Measurements from ENCODE around the gene SOCS1.

DNA sequence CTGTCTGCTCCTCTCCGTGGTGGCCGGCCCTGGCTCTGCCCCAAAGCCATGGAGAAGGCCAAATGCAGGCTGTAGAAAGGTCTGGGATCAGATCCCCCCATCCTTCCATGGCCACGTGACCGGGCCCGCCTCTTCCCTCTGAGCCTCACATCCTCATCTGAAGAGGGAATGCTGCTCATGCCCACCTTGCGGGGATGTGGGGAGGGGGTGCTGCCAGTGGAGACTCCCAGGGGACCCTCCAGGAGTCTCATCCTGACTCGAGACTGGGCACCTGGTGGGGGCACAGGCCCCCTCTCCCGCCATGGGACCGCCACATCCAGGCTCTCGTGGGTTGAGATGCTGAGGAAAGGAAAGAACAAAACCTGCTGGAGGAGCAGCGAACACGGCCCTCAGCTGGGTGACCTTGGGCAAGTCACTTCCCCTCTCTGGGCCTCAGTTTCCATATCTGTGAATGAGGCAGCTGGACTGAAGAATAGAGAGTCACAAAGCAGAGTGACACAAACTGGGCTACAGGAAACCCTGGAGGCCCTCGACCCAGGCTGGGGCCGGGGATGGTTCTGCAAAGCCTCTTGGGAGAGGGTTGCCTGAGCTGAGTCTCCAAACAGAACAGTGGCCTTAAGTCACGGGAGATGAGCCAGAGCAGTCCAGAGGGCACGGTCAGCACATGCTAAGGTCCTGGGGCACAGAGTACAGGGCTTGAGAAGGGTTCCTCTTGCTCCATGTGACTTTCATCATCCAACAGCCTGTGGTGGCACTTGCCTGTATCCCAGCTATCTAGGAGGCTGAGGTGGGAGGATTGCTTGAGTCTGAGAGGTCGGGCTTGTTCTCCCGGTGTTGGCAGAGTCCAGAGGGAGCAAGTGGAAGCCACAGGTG, 30.1 kb downstream of the SOCS1 start:
- no peak for TF ChIP-seq POLR2AphosphoS5 (IDR thresholded peaks at IDR 0.05)
- TF ChIP-seq, protein P1, sequence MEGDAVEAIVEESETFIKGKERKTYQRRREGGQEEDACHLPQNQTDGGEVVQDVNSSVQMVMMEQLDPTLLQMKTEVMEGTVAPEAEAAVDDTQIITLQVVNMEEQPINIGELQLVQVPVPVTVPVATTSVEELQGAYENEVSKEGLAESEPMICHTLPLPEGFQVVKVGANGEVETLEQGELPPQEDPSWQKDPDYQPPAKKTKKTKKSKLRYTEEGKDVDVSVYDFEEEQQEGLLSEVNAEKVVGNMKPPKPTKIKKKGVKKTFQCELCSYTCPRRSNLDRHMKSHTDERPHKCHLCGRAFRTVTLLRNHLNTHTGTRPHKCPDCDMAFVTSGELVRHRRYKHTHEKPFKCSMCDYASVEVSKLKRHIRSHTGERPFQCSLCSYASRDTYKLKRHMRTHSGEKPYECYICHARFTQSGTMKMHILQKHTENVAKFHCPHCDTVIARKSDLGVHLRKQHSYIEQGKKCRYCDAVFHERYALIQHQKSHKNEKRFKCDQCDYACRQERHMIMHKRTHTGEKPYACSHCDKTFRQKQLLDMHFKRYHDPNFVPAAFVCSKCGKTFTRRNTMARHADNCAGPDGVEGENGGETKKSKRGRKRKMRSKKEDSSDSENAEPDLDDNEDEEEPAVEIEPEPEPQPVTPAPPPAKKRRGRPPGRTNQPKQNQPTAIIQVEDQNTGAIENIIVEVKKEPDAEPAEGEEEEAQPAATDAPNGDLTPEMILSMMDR (IDR thresholded peaks at IDR 0.05 in 8 of 11, conservative IDR thresholded peaks at IDR 0.05 in 3 of 11), result no peak
